HG03196 (cell line): ENCODE measurements around the gene COL2A1.
"Not testable (repeated sequence)": the region's sequence is repeated elsewhere in the genome, so short reads cannot be mapped to it uniquely, and the experiment has no call there.

Source experiments
- ATAC-seq: cut with Tn5 transposase; IDR thresholded peaks from one replicate; pipeline ENCODE4 v1.9.1; 2021; ENCODE audit not compliant: unreplicated experiment

The COL2A1 gene

DNA sequence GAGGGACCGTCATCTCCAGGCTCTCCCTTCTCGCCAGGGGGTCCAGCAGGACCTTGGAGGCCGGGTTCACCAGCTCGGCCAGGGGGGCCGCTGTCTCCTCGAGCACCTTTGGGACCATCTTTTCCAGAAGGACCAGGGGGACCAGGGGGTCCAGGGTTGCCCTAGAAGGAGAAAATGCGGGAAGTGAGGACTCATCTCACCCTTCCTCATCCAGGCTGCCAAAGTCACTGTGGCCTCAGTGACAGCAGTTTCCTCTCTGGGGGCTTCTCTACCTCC is 25.7 kb downstream of the COL2A1 start:
- no peak for ATAC-seq

- ATAC-seq = no peak
These were observed 26.3 kb downstream of the COL2A1 start for GRCh38 chr12:47977772-47978597.

GRCh38 chr12:47977046-47977771 is 27.1 kb downstream of the COL2A1 start:
- ATAC-seq = no peak

DNA sequence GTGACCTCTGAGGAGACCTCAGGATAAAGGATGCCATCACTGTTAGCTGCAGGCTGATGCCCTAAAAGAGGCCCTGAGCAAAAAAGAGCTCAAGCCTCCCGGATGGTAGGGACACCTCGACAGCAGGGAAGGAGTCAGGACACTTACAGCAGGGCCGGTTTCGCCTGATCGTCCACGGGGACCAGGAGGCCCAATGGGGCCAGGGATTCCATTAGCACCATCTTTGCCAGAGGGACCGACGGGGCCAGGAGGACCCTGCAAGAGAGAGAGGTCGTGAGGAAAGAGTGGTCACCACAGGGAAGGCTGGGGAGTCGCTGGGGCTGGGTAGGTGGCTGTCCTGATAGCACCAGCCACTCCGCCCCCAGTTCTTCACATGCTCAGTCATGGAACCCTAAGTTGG is 28.5 kb downstream of the COL2A1 start:
- ATAC-seq = no peak

- no peak for ATAC-seq
These were observed 29.1 kb downstream of the COL2A1 start for GRCh38 chr12:47975036-47975620.

GRCh38 chr12:47973870-47974269 is 30.4 kb downstream of the COL2A1 start:
- ATAC-seq = no peak

- no peak for ATAC-seq
These were observed 31.4 kb downstream of the COL2A1 start for GRCh38 chr12:47972895-47973294.

DNA sequence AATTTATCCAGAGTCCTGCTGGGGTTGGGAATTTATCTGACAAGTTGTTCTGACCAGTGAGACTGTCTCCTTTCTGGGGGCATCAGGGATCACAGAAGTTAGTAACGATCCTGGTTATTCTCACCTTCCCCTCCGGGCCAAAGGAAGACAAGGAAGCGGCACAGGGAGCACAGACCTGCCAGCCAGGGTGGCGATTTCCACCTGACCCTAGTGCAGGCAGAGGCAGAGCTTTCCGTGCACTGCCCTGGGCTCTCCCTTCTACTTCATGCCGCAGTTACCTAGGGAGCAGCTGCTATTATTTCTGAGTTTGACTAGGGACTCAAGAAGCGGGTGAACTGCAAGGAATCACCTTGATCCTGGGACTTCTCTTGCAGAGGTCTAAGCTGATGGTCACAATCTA is 33.4 kb downstream of the COL2A1 start:
- ATAC-seq = no peak

DNA sequence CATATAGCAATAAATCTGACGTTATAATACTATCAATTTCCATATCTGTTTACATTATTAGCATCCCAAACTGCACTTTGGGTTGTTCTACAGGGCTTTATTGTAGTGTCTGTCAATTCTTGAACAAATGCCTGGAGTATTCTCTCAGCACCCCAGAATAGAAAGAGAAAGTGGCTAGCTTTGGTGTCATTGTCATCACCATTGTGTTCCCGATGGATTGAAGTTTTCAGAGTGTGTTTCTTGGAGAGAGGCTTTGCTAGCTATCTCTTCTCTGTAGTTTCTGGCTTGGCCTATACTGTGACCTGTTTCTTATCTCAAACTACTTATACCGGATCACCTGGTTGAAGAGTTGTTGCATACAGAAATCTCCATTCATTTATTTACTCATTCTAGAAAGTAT is 34.4 kb downstream of the COL2A1 start:
- ATAC-seq = no peak

- no peak for ATAC-seq
These were observed 36.6 kb downstream of the COL2A1 start for GRCh38 chr12:47967461-47968321.

DNA sequence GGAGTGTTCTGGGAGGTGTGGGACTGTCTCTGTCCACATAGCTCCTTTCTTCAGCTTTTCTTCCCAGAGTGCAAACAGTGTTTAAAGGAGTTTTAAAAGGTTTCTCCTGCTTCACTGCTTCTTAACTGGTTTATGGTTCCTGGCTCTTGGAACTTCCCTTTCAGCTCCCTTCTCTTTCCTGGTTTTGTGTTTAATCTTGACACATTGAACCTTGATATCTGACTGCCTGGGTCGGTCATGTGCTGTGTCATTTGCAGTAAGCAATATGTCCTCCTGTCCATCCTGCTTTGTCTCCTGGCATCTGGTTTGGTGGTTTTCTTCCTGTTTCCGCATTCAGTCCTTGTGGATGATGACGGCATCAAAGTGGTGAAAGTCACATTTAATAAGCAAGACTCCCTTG is 38.7 kb downstream of the COL2A1 start:
- no peak for ATAC-seq

GRCh38 chr12:47964106-47964728 is 40.1 kb downstream of the COL2A1 start:
- ATAC-seq = no peak

GRCh38 chr12:47963340-47964040 is 40.8 kb downstream of the COL2A1 start, which contains the start of gene TMEM106C:
TMEM106C (plus strand) TSS chr12:47963596; CDS start chr12:47964237, 641 bp downstream.
- ATAC-seq = peak; percentile 97

GRCh38 chr12:47962198-47962597 is 42.1 kb downstream of the COL2A1 start:
- no peak for ATAC-seq

GRCh38 chr12:47957671-47958070 is 46.6 kb downstream of the COL2A1 start:
- not testable (repeated sequence) for ATAC-seq

- no peak for ATAC-seq
These were observed 49.2 kb downstream of the COL2A1 start for GRCh38 chr12:47955059-47955458.

DNA sequence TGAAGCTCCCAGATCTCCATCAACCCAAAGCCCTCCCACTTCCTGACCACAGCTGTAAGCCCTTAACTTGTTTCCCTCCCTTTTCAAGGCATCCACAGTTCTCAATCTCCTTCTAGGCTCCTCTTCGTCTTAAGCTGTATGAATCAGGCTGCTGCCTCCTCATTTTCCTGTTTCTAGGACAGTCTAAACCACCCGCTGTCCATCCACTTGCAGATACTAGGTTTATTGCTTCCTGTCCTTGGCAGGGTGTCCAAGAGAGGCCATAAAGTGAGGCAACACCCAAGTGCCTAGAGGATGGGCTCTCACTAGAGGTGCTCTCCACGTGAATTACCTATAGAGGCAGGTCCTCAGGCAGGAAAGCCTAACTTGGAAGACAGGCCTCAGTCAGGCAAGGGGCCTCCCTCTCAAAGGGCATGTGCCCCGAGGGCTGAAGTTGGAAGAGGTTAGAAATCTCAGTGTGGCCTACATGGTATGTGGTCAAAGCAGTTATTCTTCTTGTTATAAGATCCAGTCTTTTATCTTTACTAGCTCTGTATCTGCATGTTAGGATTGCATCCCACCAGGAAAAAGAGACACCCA is 49.7 kb downstream of the COL2A1 start:
- no peak for ATAC-seq

DNA sequence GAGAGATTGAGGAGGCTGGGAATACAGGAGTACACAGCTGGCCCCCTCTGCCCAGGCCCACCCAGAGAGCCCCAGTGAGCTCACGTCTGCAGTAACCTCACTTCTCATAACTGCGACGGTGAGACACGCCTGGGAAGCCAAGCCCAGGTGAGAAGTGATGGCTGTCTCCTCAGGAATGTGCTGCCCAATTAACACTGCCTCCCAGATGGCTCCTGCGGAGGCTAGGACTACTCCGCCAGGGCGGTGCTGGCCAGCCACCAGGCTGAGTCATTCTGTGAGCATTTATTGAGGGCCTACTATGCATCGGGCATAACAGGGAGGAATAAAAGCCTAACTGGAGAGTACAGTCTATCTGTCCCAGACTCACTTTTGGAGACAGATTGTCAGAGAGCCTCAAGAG is 50.2 kb downstream of the COL2A1 start:
- ATAC-seq = no peak

DNA sequence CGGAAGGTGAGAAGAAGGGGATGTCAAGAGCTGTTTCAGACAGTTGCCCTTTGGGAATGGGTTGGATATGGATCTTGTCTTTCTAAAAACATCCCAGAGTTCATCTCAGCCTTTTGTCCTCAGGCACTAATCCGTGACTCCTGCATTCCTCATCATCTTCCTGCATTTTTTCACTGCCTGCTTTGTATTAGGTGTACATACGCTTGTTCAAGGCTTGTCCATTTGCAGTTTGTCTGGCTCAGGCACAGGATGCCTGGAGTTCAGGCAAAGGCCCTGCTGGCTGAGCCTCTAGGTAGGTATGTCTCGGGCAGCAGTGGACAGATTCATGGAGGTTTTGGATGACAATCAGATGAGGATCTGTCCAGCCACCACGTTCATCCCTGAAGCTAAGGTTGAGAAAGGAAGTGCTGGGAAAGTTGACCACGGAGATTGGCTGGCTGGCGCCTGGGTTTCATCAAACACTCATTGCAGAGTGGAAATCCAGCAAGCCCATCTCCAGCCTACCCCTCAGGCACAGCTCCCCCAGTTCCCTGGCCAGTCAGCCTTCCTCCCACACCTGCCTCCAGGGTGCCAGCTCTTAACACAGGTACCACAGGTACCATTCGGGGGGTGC is 53.3 kb downstream of the COL2A1 start:
- no peak for ATAC-seq
